GM21367 (cell line): ENCODE measurements around the gene HPGDS.
"Not testable (repeated sequence)": the region's sequence is repeated elsewhere in the genome, so short reads cannot be mapped to it uniquely, and the experiment has no call there.

Experiments
- ATAC-seq: cut with Tn5 transposase; IDR thresholded peaks from one replicate; pipeline ENCODE4 v1.9.1; 2021; ENCODE audit not compliant: unreplicated experiment

Gene HPGDS

DNA sequence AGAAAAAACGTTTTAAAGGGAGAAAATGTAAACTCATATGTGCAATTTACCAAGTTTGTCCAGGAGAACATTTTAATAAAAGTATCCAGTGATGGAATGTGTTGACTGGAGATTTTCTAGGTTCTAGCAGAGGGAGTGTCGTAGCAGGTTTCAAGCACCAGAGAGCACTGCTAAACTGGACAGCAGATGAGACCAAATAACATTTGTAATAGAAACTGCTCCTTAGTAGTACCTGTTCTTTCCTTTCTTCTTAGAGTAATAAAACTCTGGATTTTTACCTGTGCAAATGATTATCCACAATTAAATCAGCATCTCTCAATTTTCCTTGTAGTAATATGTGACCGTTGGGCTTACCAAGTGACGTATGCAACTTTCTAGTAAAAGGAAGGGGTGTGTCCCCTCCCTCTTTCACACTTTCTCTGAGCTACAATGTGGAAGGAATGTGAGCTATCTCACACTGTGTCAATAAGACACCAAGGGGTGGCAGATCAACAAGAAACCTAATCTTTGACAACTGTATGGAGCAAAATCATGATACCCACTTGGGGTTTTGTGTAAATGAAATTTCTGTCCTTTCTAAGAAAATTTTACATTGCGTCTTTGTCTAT lies 9.5 kb downstream of the HPGDS start:
- ATAC-seq, result no peak

- ATAC-seq, result no peak
These were observed 12.7 kb downstream of the HPGDS start for GRCh38 chr4:94329933-94330332.

DNA sequence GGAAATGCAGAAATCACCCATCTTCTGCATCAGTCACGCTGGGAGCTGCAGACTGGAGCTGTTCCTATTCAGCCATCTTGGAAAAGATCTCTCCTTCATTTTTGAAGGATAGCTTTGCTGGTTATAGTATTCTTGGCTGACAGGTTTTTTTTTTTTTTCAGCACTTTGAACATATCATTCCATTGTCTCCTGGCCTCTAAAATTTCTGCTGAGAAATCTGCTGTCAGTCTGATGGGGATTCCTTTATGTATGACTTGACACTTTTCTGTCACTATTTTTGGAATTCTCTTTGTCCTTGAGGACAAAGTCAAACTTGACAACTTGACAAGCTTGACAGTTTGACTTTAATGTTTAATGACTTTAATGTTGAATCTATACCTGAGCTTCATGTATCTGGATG lies 16.8 kb downstream of the HPGDS start:
- no peak for ATAC-seq

GRCh38 chr4:94319927-94320326 lies 22.7 kb downstream of the HPGDS start:
- not testable (repeated sequence) for ATAC-seq

DNA sequence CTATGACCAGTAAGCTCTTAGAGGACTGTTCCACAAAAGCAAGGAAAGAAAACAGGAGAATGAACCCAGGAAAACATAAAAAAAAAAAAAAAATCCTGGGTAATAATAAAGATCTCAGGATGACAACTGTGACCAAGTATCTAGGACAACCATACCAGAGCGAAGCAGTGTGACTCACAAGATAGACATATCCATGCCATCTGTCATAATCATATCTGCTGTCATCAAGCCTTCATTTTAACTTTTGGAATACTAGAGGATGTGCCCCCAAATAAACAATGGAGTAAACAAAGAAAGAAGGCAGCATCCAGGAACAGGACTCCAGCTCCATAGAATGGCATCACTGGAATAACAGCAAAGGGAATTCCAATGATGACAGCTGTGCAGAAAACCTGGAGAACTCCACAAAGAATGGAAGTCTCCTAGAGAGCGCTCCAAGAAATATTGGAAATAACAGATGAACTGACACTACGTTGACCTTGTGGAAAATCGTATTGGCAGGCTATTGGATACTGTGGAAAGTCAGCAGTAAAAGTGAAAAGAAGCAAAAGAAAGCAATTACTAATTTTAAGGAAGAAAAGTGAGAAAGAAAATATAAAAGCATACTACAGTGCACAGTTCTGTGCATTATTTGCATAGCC lies 35.3 kb downstream of the HPGDS start:
- ATAC-seq, result no peak

DNA sequence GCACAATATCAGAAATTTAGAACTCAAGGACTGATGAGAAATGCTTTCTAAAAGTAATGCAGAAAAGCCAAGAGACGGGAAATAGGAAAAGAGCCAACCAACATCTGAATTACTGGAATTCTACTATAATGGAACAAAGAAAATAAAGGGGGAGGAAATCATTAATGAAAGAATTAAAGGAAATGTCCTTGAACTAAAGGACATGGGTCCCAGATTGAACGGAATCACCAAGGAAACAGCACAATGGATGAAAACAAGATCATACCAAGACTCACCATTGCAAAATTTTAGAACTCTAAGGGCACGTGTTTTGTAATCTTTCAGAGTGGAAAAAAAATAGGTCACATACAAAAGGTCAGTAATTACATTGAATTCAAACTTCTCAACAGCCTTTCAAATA lies 35.9 kb downstream of the HPGDS start:
- no peak for ATAC-seq

DNA sequence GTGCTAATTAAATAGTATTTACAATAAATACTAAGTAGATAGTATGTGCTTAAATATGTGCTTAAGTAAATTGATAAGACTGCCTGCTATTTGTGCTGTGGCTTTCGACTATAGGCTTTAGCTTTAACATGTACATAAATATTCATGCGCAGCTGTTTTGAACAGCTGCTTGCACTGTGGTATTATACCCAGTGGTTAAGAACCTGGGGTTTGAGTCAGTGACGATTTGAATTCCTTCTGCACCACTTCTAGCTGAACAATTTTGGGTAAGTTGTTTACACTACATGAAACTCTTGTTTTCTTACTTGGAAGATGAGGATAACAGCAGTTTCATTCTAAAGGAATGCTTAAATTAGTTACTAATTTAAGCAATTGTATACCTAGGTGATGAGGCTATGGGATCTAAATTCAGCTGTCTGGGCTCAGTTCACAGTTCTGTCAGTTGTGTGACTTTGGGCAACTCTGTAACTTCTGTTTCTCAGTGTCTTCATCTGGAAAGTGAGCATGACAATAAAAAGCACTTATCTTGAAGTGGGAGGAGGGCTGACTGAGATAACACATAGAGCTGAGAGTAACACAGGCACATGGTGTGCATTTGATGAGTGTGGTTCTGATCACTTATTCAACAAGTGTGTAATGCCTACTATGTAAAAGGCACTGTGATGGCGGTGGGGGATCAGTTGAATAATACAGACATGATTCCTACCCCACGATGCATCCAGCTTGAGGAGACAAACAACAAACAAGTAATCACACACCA lies 37.0 kb downstream of the HPGDS start:
- ATAC-seq, result no peak

DNA sequence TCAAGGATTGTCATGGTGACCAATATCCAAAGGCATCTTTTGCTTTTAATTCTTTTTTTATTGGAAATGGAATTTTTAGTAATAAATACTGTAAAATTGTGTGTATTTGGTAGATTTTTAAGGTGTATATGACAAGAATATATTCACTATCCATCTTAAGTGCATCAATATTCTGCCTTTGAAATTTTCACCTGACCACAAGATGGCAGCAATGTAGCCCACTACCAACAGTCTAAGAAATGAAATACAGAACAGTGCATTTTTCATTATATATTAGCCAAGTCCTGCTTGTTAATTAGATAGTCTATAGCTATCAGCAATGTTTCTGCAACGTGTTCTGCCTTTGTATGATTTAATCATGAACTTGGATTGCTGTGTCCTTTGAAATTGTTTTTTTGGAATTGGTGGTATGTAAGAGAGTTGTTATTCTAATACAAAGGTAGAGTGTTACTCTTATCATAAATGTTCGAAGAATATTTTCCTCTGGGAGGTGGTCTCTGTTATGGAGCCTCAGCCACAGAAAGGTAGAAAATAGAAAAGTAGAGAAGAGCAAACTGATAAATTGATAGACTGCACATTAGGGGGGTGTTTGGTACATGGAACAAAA lies 38.2 kb downstream of the HPGDS start:
- peak; percentile 65 for ATAC-seq

DNA sequence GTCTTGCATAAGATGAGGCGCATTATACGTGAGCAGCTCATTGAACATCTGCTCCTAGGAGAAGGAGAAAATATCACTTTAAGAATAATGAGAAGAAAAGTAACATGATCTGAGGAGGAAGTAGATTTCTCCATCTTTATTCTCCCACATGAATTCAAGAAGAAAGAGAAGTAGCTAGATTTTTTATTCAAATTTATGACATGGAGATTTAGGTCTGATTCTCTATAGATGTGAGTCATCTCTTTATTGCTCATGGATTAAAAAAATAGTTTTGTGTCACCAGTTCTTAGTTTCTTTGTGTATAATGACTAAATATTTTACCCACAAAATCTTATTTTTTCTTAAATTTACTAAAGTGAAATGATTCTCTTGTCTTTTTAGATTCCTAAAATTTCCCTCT lies 40.4 kb downstream of the HPGDS start:
- ATAC-seq, result no peak

GRCh38 chr4:94298725-94299252 lies 43.8 kb downstream of the HPGDS start:
- no peak for ATAC-seq

DNA sequence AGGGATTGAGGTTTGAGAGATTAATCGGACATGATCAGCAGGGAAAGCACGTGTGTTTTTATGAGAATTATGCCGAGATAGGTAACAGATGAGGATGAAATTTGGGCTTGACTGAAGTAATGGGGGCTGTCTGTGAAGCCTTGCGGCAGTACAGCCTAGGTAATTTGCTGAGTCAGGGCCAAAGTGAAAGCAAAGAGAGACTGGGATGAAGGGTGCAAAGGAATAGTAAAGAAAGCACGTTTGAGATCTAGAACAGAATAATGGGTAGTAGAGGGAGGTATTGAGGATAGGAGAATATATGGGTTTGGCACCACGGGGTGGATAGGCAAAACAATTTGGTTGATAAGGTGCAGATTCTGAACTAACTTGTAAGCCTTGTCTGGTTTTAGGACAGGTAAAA lies 47.2 kb downstream of the HPGDS start:
- not testable (repeated sequence) for ATAC-seq

GRCh38 chr4:94293981-94294380 lies 48.7 kb downstream of the HPGDS start:
- not testable (repeated sequence) for ATAC-seq

- no peak for ATAC-seq
These were observed 52.4 kb downstream of the HPGDS start for GRCh38 chr4:94290245-94290644.

DNA sequence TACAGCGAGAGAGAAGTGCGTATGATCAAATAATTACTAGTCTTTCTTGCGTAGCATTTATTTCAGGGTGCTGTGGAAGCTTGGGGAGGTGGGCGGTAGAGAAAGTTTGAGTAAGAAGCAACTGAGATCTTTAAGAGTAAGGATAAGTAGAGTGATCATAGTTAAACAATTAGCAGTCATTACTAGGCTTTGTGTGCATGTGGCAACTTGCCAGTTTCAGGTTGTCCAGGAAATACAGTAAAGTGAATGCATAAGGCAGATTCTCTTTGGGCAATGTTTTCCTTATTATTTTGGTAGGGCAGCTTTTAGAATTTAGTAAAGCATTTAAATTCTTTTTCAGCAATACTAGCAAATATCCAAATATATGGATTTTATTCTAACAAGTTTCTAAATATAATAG lies 57.0 kb downstream of the HPGDS start:
- ATAC-seq, result no peak

- ATAC-seq, result no peak
These were observed 57.7 kb downstream of the HPGDS start for GRCh38 chr4:94284889-94285288.

DNA sequence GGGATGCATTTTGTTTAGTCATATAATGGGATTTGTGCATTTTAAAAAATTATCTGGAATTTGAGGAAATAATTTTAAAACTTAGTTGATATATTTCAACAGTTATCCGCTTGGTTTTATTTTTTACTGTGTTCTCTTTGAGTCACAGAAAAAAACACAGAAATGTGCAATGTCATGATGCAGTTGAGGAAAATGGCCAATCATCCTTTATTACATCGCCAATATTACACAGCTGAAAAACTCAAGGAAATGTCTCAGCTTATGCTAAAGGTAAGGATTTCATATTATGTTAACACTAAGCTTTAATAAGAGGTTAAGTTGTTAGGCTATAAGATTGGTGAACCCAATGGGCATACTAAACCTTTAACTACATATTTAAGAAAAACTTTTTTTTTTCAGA lies 63.9 kb downstream of the HPGDS start:
- no peak for ATAC-seq

DNA sequence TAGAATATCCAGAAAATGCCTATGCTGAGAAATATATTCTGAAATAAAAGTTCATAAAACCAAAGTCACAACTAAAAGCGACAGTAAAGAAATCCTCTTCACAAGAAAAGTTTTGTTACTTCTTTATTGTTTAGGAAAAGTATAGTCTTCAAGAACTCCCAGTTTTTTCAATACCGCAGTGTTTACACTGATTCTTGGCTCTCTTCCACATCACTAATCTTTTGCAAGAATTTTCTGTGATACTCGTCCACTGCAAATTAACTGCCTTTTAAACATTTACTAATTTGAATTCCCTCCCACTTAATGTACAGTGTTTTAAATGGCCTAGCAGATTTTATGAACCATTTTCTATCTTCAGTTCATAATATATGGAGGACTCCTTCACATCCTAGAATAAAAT lies 65.1 kb downstream of the HPGDS start:
- no peak for ATAC-seq

- ATAC-seq, result no peak
These were observed 66.4 kb downstream of the HPGDS start for GRCh38 chr4:94276204-94276603.

DNA sequence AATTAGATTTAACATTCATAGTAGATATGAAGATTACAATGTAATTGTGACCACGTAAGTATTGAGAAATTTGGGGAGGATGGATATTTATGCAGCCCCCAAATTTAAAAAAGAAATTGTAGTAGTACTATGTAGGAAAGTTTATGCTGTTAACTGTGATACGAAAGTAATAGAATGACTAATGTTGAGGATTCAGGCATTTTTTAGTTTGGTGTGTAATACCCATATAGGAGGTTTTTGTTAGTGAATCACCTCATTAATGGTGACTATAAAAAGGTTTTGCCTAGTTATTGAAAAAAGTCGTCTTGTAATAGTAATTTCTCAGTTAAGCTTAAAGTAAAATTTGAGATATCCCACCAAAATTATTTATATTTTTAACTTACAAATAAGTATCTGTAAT lies 67.7 kb downstream of the HPGDS start:
- ATAC-seq, result no peak

DNA sequence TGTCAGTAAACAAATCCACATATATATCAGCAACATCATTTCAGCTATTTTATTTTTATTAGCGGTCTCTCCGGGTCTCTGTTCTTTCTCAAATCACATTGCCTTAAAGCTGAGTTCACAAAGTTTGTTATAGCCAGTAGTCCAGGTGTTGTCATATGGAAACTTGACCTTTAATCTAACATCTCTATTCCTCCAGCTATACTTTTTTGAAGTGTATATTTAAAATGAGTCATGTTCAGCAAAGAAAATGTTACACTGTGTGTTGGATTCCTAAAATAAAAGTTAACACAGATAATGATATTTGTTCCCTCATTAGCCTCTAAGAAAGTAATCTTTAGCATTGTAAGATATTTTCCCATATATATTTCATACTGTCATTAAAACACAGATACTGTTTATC lies 71.4 kb downstream of the HPGDS start:
- ATAC-seq, result no peak

GRCh38 chr4:94267037-94267436 lies 75.6 kb downstream of the HPGDS start:
- ATAC-seq, result no peak
